B cell (primary cell): ENCODE data around the gene PNPT1.

Experiments
- CTCF ChIP-seq: fragments of 200-600 bp; IDR thresholded peaks from one replicate; pipeline ENCODE4 v1.8.0; 2022; ENCODE audit warnings: antibody characterized with exemption, mild to moderate bottlenecking
- EZH2 ChIP-seq: IDR thresholded peaks from 2 replicates; pipeline ENCODE4 v1.6.1; 2012; ENCODE audit warnings: borderline replicate concordance, low read depth, mild to moderate bottlenecking, moderate library complexity, low read length; ENCODE audit not compliant: insufficient read depth, poor library complexity, severe bottlenecking

- TF ChIP-seq CTCF (no peak), EZH2 (no peak)
Measured at GRCh38 chr2:55710025-55710424, 16.4 kb upstream of the PNPT1 start.
